OCI-LY1 (cell line): ENCODE data around the gene ENTR1.

Experiments used
- H2AFZ ChIP-seq: fragments of 200-600 bp; sonication (generic), shearing (Covaris generic); 2 replicates; pipeline ENCODE4 v1.6.0; 2014; ENCODE audit warnings: antibody characterized with exemption, mild to moderate bottlenecking, low read length
- H3F3A ChIP-seq: fragments of 200-600 bp; sonication (generic), shearing (Covaris generic); 2 replicates; pipeline ENCODE4 v1.6.0; 2014; ENCODE audit warnings: mild to moderate bottlenecking, antibody characterized with exemption, low read length, moderate library complexity; ENCODE audit not compliant: insufficient read depth
- H3K27ac ChIP-seq: fragments of 200-600 bp; sonication (generic); 2 replicates; pipeline ENCODE4 v1.5.1; 2014; ENCODE audit warnings: low read length, mixed run types, mild to moderate bottlenecking, low read depth; ENCODE audit not compliant: poor library complexity, severe bottlenecking
- H3K27me3 ChIP-seq: fragments of 200-600 bp; sonication (generic); 2 replicates; pipeline ENCODE4 v1.6.0; 2014; ENCODE audit warnings: antibody characterized with exemption, mild to moderate bottlenecking, low read length, moderate library complexity; ENCODE audit not compliant: insufficient read depth
- H3K36me3 ChIP-seq: fragments of 200-600 bp; sonication (generic); 2 replicates; pipeline ENCODE4 v1.6.1; 2014; ENCODE audit warnings: mild to moderate bottlenecking, antibody characterized with exemption, low read length, moderate library complexity, mixed read lengths; ENCODE audit not compliant: insufficient read depth
- H3K4me1 ChIP-seq: fragments of 200-600 bp; sonication (generic); 2 replicates; pipeline ENCODE4 v1.5.1; 2014; ENCODE audit warnings: mild to moderate bottlenecking, low read length, moderate library complexity; ENCODE audit not compliant: insufficient read depth, severe bottlenecking
- H3K4me2 ChIP-seq: fragments of 200-600 bp; sonication (generic), shearing (Covaris generic); 2 replicates; pipeline ENCODE4 v1.6.1; 2014; ENCODE audit warnings: low read length
- H3K4me3 ChIP-seq: fragments of 200-600 bp; sonication (generic); 2 replicates; pipeline ENCODE4 v1.5.1; 2014; ENCODE audit warnings: low read length, low read depth, mild to moderate bottlenecking, mixed read lengths; ENCODE audit not compliant: poor library complexity, severe bottlenecking
- H3K79me2 ChIP-seq: fragments of 200-600 bp; shearing (Covaris generic); 2 replicates; pipeline ENCODE4 v1.6.1; 2016; ENCODE audit warnings: mixed run types, low read length, mixed read lengths; ENCODE audit not compliant: insufficient read depth
- H3K9ac ChIP-seq: fragments of 200-600 bp; sonication (generic), shearing (Covaris generic); 2 replicates; pipeline ENCODE4 v1.6.1; 2014; ENCODE audit warnings: mild to moderate bottlenecking, low read length, mixed read lengths
- H3K9me2 ChIP-seq: fragments of 200-600 bp; sonication (generic), shearing (Covaris generic); 2 replicates; pipeline ENCODE4 v1.6.1; 2014; ENCODE audit warnings: low read depth, mild to moderate bottlenecking, low read length, mixed read lengths
- H3K9me3 ChIP-seq: fragments of 200-600 bp; shearing (Covaris generic); 2 replicates; pipeline ENCODE4 v1.6.1; 2014; ENCODE audit warnings: low read length, mixed read lengths
- H4K20me1 ChIP-seq: fragments of 200-600 bp; sonication (generic), shearing (Covaris generic); 2 replicates; pipeline ENCODE4 v1.6.0; 2016; ENCODE audit warnings: mild to moderate bottlenecking, low read length; ENCODE audit not compliant: insufficient read depth
- EZH2 ChIP-seq: fragments of 200-600 bp; sonication (generic), shearing (Covaris generic); IDR thresholded peaks from 2 replicates; pipeline ENCODE4 v1.8.0; 2017; ENCODE audit warnings: borderline replicate concordance, mixed run types, mild to moderate bottlenecking, antibody characterized with exemption, low read length, moderate library complexity, mixed read lengths
- TF ChIP-seq, protein P1 (sequence below): fragments of 200-600 bp; sonication (generic), shearing (Covaris generic); IDR thresholded peaks from 2 replicates; pipeline ENCODE4 v1.5.1; 2017; ENCODE audit warnings: mild to moderate bottlenecking, antibody characterized with exemption, low read length, moderate library complexity, mixed read lengths

ENTR1 gene

DNA sequence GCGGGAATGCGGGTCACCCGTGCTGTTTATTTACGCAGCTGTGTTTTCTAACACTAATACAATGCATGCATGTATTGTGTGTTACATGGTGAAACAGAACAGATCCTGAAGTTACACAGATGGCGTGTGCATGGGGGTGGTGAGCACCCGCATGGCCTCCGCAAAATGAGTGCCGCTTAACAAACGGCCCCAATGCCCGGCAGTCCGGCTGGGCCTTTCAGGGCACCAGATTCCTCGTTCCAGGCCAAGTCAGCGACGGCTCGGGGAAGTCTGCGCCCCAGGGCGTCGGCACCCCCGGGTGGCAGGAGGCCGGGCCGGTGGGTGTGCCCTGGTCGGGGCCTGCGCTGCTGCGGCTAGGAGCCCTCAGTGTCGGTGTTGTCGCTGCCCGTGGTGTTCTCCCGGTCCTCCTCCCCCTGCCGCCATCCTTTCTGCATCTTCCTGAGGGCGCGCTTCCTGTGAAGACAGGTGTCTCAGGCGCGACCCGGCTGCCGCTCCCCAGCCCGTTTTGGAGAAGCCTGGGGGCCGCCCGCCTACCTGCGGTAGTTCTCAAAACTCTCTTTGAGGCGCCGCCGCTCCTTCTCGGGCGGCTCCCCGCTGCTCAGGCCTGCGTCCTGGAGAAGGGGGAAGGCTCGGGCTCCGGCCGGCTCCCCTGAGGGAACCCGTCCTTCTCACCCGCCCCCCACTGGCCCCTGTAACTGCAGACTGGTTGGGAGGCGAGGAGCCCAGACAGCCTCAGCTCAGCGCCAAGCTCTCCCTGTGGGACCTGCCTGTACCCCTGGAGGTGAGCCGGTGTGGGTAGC is 46.3 kb downstream of the ENTR1 start:
- Histone ChIP-seq H3F3A (no peaks in the 10 kb centered on the region), H3K27me3 (no peaks in the 10 kb centered on the region; the same call in 1 of the 2 replicates), H2AFZ (no peak overlapping the region), H3K9me3 (no peaks in the 10 kb centered on the region), H3K9ac (no peak overlapping the region), H3K4me2 (peak overlapping the region; percentile 62), H3K27ac (no peak overlapping the region), H3K4me3 (peak overlapping the region; percentile 75), H3K79me2 (no peaks in the 10 kb centered on the region), H4K20me1 (no peaks in the 10 kb centered on the region), H3K4me1 (peaks cover 11% of the 10 kb centered on the region), H3K36me3 (no peaks in the 10 kb centered on the region; the same call in 1 of the 2 replicates), H3K9me2 (no peaks in the 10 kb centered on the region)
- no peak for TF ChIP-seq EZH2
- TF ChIP-seq, protein P1, sequence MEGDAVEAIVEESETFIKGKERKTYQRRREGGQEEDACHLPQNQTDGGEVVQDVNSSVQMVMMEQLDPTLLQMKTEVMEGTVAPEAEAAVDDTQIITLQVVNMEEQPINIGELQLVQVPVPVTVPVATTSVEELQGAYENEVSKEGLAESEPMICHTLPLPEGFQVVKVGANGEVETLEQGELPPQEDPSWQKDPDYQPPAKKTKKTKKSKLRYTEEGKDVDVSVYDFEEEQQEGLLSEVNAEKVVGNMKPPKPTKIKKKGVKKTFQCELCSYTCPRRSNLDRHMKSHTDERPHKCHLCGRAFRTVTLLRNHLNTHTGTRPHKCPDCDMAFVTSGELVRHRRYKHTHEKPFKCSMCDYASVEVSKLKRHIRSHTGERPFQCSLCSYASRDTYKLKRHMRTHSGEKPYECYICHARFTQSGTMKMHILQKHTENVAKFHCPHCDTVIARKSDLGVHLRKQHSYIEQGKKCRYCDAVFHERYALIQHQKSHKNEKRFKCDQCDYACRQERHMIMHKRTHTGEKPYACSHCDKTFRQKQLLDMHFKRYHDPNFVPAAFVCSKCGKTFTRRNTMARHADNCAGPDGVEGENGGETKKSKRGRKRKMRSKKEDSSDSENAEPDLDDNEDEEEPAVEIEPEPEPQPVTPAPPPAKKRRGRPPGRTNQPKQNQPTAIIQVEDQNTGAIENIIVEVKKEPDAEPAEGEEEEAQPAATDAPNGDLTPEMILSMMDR: no peak

- H3K4me1 ChIP-seq: peaks cover 11% of the 10 kb centered on the region
- no peaks in the 10 kb centered on the region for H3F3A ChIP-seq
- H4K20me1 ChIP-seq: no peaks in the 10 kb centered on the region
- H2AFZ ChIP-seq: no peak within 1 kb of the TSS
- no peaks in the 10 kb centered on the region for H3K9me2 ChIP-seq
- no peak for TF ChIP-seq EZH2
- TF ChIP-seq, protein P1: peak; percentile 92
- peak within 1 kb of the TSS; percentile 84 for H3K9ac ChIP-seq
- H3K4me2 ChIP-seq: peak within 1 kb of the TSS; percentile 62
- H3K9me3 ChIP-seq: no peaks in the 10 kb centered on the region
- H3K4me3 ChIP-seq: peak within 1 kb of the TSS; percentile 75
- no peaks in the 10 kb centered on the region; the same call in 1 of the 2 replicates for H3K27me3 ChIP-seq
- H3K36me3 ChIP-seq: no peaks in the 10 kb centered on the region; the same call in 1 of the 2 replicates
- no peak within 1 kb of the TSS for H3K27ac ChIP-seq
- H3K79me2 ChIP-seq: no peaks in the 10 kb centered on the region
Measured at GRCh38 chr9:136363106-136363948, 47.1 kb downstream of the ENTR1 start, which contains the start of gene DNLZ. Gene DNLZ (minus strand): TSS chr9:136363744. CDS start chr9:136363714, 30 bp downstream.

GRCh38 chr9:136362450-136362784 is 48.0 kb downstream of the ENTR1 start:
- H3K9ac ChIP-seq: no peak overlapping the region
- H3K36me3 ChIP-seq: no peaks in the 10 kb centered on the region; the same call in 1 of the 2 replicates
- no peaks in the 10 kb centered on the region for H3F3A ChIP-seq
- no peaks in the 10 kb centered on the region for H3K79me2 ChIP-seq
- H4K20me1 ChIP-seq: no peaks in the 10 kb centered on the region
- H3K4me1 ChIP-seq: peaks cover 11% of the 10 kb centered on the region
- peak overlapping the region; percentile 75 for H3K4me3 ChIP-seq
- H3K27ac ChIP-seq: no peak overlapping the region
- no peaks in the 10 kb centered on the region for H3K9me2 ChIP-seq
- no peak for TF ChIP-seq EZH2
- TF ChIP-seq, protein P1: no peak
- H2AFZ ChIP-seq: no peak overlapping the region
- no peaks in the 10 kb centered on the region; the same call in 1 of the 2 replicates for H3K27me3 ChIP-seq
- no peaks in the 10 kb centered on the region for H3K9me3 ChIP-seq
- H3K4me2 ChIP-seq: peak overlapping the region; percentile 48
